MCF 10A (cell line): ENCODE results near the gene CFAP68. TPM values are rescaled to one million over a fixed set of nuclear protein-coding genes. Genes with fewer than 3 reads are reported as not detected.
A peak's percentile ranks its signal among the peaks of the same experiment; 100 is the strongest.
"Not testable (repeated sequence)": the region's sequence is repeated elsewhere in the genome, so short reads cannot be mapped to it uniquely, and the experiment has no call there.

Source experiments
- BruUV-seq: library from RNA; stranded (reverse); fragments of 400-500 nt; replicated peaks from 2 replicates; lab custom pipeline; 2021; lab: Mats Ljungman, UMichigan
- CTCF ChIA-PET: fragments of 300-600 bp; sonication (Branson Sonifier 250); formaldehyde crosslinking; extraction: SDS; loops from one replicate; lab custom pipeline; 2021; ENCODE audit warnings: antibody characterized with exemption, inconsistent platforms; lab: Yijun Ruan, JAX
- POLR2A ChIA-PET: fragments of 300-600, 350-650 bp; sonication (Branson Sonifier 250); formaldehyde crosslinking; extraction: SDS; loops from one replicate; lab custom pipeline; 2020; ENCODE audit warnings: antibody characterized with exemption, inconsistent platforms; lab: Yijun Ruan, JAX
- DNase-seq: peaks from one replicate; pipeline ENCODE4 v3.0.0-alpha.2; 2018; ENCODE audit not compliant: unreplicated experiment
- H3K27ac Mint-ChIP-seq: one replicate; pipeline ENCODE4 v1.8.0; 2022; ENCODE audit warnings: mild to moderate bottlenecking, low read depth, mixed read lengths; ENCODE audit not compliant: unreplicated experiment
- H3K27me3 Mint-ChIP-seq: one replicate; pipeline ENCODE4 v1.8.0; 2022; ENCODE audit warnings: mixed read lengths; ENCODE audit not compliant: insufficient read depth, unreplicated experiment
- H3K36me3 Mint-ChIP-seq: one replicate; pipeline ENCODE4 v1.8.0; 2022; ENCODE audit warnings: mild to moderate bottlenecking, moderate library complexity, mixed read lengths; ENCODE audit not compliant: insufficient read depth, unreplicated experiment
- H3K4me1 Mint-ChIP-seq: one replicate; pipeline ENCODE4 v1.8.0; 2022; ENCODE audit warnings: mixed read lengths; ENCODE audit not compliant: insufficient read depth, unreplicated experiment
- H3K4me3 Mint-ChIP-seq: one replicate; pipeline ENCODE4 v1.8.0; 2022; ENCODE audit warnings: mild to moderate bottlenecking, moderate library complexity, mixed read lengths; ENCODE audit not compliant: unreplicated experiment
- H3K9me3 Mint-ChIP-seq: one replicate; pipeline ENCODE4 v1.8.0; 2022; ENCODE audit warnings: mixed read lengths; ENCODE audit not compliant: unreplicated experiment
- intact Hi-C: fragments of 100-400 bp; cut with micrococcal nuclease; formaldehyde crosslinking; loops from 2 replicates; pipeline ENCODE4 v1.14.1; 2022
- total RNA-seq: library from RNA; stranded (reverse); gene quantifications from 2 replicates; pipeline ENCODE4 v1.2.3, GENCODE V29; 2022
- TF ChIP-seq, protein P1 (sequence below): fragments of 200-600 bp; IDR thresholded peaks from one replicate; pipeline ENCODE4 v1.8.0; 2022; ENCODE audit warnings: antibody characterized with exemption, mild to moderate bottlenecking; ENCODE audit not compliant: unreplicated experiment

CFAP68 gene
- total RNA-seq, 1 experiment from 2014 or later, result 33.6 TPM

DNA sequence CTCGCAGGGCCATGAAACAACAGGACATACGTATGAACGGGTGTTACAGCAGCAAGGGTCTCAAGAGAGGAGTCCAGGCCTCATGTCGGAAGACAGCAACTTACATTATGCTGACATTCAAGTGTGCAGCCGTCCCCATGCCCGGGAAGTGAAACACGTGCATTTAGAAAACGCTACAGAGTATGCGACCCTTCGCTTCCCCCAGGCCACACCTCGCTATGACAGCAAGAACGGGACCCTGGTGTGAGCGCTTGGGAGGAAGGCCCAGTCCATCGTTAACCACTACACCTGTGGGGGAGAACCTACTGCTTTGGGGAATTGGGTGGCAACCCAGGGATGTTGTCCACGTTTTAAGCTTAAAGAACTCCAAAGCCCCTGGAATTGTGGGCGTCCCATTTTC, 46.6 kb downstream of the CFAP68 start:
- Mint-ChIP-seq H3K36me3 (no peaks in the 10 kb centered on the region), H3K4me3 (peak overlapping the region; percentile 73), H3K27me3 (no peaks in the 10 kb centered on the region), H3K4me1 (peaks cover 22% of the 10 kb centered on the region), H3K27ac (peak overlapping the region; percentile 66), H3K9me3 (no peaks in the 10 kb centered on the region)
- no TSS peak for BruUV-seq
- ChIA-PET POLR2A (interaction anchor here (0.7 to 21.8 kb wide), 18 partner anchors 8 to 161 kb away, joined by 3 to 513 read pairs (median 12); partner anchors contain the start of genes ALG9, C11orf52, CRYAB and DIXDC1), CTCF (interaction anchor here (0.5 to 21.3 kb wide), 3 partner anchors 48 to 354 kb away, joined by 3 to 564 read pairs (median 10); no protein-coding TSS in a partner anchor)
- TF ChIP-seq, protein P1, sequence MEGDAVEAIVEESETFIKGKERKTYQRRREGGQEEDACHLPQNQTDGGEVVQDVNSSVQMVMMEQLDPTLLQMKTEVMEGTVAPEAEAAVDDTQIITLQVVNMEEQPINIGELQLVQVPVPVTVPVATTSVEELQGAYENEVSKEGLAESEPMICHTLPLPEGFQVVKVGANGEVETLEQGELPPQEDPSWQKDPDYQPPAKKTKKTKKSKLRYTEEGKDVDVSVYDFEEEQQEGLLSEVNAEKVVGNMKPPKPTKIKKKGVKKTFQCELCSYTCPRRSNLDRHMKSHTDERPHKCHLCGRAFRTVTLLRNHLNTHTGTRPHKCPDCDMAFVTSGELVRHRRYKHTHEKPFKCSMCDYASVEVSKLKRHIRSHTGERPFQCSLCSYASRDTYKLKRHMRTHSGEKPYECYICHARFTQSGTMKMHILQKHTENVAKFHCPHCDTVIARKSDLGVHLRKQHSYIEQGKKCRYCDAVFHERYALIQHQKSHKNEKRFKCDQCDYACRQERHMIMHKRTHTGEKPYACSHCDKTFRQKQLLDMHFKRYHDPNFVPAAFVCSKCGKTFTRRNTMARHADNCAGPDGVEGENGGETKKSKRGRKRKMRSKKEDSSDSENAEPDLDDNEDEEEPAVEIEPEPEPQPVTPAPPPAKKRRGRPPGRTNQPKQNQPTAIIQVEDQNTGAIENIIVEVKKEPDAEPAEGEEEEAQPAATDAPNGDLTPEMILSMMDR, result no peak
- no peak for DNase-seq
- intact Hi-C loops, result no loop called here

DNA sequence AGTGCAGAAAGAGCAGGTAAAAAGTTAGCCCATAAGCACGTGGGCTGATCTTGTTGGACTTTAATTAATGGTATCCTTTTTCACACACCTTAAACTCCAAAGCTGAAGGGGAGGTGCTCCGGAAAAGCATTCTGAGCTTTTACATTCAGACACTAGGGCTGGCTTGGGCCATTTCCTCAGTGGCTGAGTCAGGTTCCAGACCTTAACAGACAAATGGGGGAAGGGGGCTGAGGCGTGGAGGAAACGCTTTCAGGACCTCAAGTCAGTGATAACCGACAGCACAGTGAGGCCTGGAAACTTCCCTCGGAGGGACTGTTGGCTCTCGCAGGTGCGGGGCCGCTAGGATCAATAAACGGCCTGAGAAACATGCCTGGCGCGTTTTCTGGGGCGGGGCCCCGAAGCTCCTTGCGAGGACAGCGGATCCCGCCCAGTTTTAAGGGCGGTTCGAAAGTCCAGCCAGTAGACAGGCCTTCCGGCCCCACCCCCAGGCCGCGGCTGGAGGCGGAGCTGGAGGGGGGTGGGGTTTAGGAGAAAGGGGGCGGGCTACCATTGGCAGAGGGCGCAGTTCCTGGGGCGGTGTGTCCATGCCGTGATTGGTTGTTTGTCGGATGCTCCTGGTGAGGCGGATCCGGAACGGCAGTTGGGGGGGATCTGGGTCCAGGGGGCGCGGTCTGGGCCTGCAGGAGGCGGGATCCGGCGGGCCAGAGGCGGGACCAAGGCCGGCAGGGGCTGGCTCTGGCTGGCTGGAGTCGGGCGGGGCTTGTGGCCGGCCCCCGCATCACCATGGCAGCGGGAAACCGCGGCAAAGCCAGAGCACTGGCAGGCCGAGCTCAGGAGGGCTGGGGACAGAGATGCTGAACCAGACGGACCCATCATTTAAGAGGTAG, 47.4 kb downstream of the CFAP68 start:
- peaks cover 22% of the 10 kb centered on the region for H3K4me1 Mint-ChIP-seq
- no peaks in the 10 kb centered on the region for H3K27me3 Mint-ChIP-seq
- ChIA-PET POLR2A (interaction anchor here (0.6 to 21.8 kb wide), 37 partner anchors 9 to 366 kb away, joined by 3 to 513 read pairs (median 4); partner anchors contain the start of genes ALG9, C11orf52, CRYAB and DIXDC1), CTCF (interaction anchor here (0.5 to 21.3 kb wide), 6 partner anchors 15 to 353 kb away, joined by 3 to 564 read pairs (median 4); no protein-coding TSS in a partner anchor)
- H3K36me3 Mint-ChIP-seq, result no peaks in the 10 kb centered on the region
- TF ChIP-seq, protein P1, result no peak
- H3K4me3 Mint-ChIP-seq, result peak overlapping the region; percentile 73
- H3K9me3 Mint-ChIP-seq, result no peaks in the 10 kb centered on the region
- peak; percentile 95 for DNase-seq
- BruUV-seq, result no TSS peak
- intact Hi-C loops, result loop anchor here (1.0 kb wide), 1 partner anchor 47 kb away; the partner anchor contains the start of genes CFAP68 and FDXACB1
- H3K27ac Mint-ChIP-seq, result peak overlapping the region; percentile 66

DNA sequence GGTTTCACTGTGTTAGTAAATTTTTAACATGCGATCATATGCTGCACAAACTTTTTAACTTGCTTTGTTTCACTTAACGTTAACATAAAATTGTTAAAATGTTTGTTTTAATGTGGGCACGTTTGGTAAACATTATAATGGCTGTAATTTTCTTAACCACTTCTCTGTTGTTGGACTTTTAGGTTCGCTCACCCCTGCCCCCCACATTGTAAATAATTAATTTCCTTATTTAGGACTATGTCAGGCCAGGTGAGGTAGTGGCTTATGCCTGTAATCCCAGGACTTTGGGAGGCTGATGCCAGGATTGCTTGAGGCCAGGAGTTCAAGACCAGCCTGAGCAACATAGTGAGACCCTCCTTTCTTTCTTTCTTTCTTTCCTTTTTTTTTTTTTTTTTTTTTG, 51.1 kb downstream of the CFAP68 start:
- H3K27me3 Mint-ChIP-seq, result no peaks in the 10 kb centered on the region
- TF ChIP-seq, protein P1, result no peak
- peaks cover 16% of the 10 kb centered on the region for H3K4me1 Mint-ChIP-seq
- no peak overlapping the region for H3K4me3 Mint-ChIP-seq
- CTCF ChIA-PET, result interaction anchor here (0.6 to 21.3 kb wide), 9 partner anchors 9 to 75 kb away, joined by 3 to 564 read pairs (median 5); partner anchors contain the start of genes ALG9 and CRYAB
- intact Hi-C loops, result no loop called here
- no TSS peak for BruUV-seq
- H3K36me3 Mint-ChIP-seq, result no peaks in the 10 kb centered on the region
- POLR2A ChIA-PET, result interaction anchor here (0.6 to 21.8 kb wide), 5 partner anchors 8 to 156 kb away, joined by 4 to 513 read pairs (median 4); partner anchors contain the start of genes CFAP68, SDHD and TIMM8B
- H3K9me3 Mint-ChIP-seq, result no peaks in the 10 kb centered on the region
- no peak overlapping the region for H3K27ac Mint-ChIP-seq
- DNase-seq, result no peak

DNA sequence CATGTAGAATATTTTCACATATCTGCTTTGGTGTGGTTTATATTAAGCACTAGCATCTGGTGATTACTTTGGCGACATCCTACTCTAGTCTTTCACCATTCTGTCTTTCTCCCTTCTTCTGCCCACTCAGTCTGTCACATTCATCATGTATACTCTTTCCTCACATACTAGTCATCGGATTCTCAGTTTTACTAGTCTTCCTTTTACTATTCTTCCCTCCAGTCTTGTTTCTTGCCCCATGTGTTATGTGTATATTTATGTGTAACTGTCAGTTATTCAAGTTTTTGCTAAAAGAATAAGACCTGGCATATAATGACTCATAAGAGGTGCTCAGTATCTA, 53.2 kb downstream of the CFAP68 start:
- no peak for DNase-seq
- intact Hi-C loops, result no loop called here
- Mint-ChIP-seq H3K4me3 (no peak overlapping the region), H3K36me3 (no peaks in the 10 kb centered on the region), H3K4me1 (peaks cover 21% of the 10 kb centered on the region), H3K27ac (peak overlapping the region; percentile 16), H3K9me3 (no peaks in the 10 kb centered on the region), H3K27me3 (no peaks in the 10 kb centered on the region)
- TF ChIP-seq, protein P1, result no peak
- no TSS peak for BruUV-seq
- CTCF ChIA-PET, result interaction anchor here (1.0 to 21.3 kb wide), 10 partner anchors 11 to 84 kb away, joined by 3 to 564 read pairs (median 10); partner anchors contain the start of genes ALG9, C11orf52 and CRYAB
- POLR2A ChIA-PET, result interaction anchor here (1.4 to 21.8 kb wide), 3 partner anchors 11 to 46 kb away, joined by 3 to 513 read pairs (median 28); partner anchors contain the start of gene CRYAB

DNA sequence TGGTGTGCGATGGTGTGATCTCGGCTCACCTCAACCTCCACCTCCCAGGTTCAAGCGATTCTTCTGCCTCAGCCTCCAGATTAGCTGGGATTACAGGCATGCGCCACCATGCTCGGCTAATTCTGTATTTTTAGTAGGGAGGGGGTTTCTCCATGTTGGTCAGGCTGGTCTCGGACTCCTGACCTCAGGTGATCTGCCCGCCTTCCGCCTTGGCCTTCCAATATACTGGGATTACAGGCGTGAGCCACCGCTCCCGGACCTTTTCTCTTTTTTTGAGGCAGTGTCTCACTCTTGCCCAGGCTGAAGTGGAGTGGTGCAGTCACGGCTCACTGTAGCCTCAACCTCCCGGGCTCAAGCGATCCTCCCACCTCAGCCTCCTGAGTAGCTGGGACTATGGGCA, 53.8 kb downstream of the CFAP68 start:
- H3K9me3 Mint-ChIP-seq, DNase-seq, H3K4me3 Mint-ChIP-seq, intact Hi-C loops, BruUV-seq, H3K36me3 Mint-ChIP-seq, H3K27me3 Mint-ChIP-seq: not testable (repeated sequence)
- Mint-ChIP-seq H3K4me1 (peaks cover 27% of the 10 kb centered on the region), H3K27ac (peak overlapping the region; percentile 16)
- ChIA-PET CTCF (interaction anchor here (0.6 to 21.3 kb wide), 3 partner anchors 14 to 53 kb away, joined by 3 to 564 read pairs (median 3); partner anchors contain the start of genes C11orf52 and CFAP68), POLR2A (interaction anchor here (3.5 to 21.8 kb wide), 3 partner anchors 10 to 45 kb away, joined by 28 to 513 read pairs (median 239); no protein-coding TSS in a partner anchor)
